WTC11 (cell line): Measurements from ENCODE around the gene ITPRIP. TPM values are rescaled to one million over a fixed set of nuclear protein-coding genes. Genes with fewer than 3 reads are reported as not detected.

Experiments
- ATAC-seq: fragments of 200-7000 bp; cut with Tn5 transposase; 2 replicates; pipeline ENCODE4 v1.10.0; 2021; ENCODE audit warnings: mild to moderate bottlenecking, moderate library complexity
- CTCF ChIA-PET: fragments of 300-600 bp; sonication (Branson Sonifier 250); formaldehyde crosslinking; loops from one replicate; lab custom pipeline; 2021; ENCODE audit warnings: antibody characterized with exemption; lab: Charles Lee
- POLR2A ChIA-PET: fragments of 350-600 bp; sonication (Branson Sonifier 250); formaldehyde crosslinking; loops from one replicate; lab custom pipeline; 2021; ENCODE audit warnings: antibody characterized with exemption; lab: Charles Lee
- DNase-seq: peaks from one replicate; pipeline ENCODE4 v3.0.0; 2021; ENCODE audit warnings: low spot score
- H3K27ac Mint-ChIP-seq: 2 replicates; pipeline ENCODE4 v1.8.0; 2021; ENCODE audit warnings: mixed read lengths
- H3K27me3 Mint-ChIP-seq: 2 replicates; pipeline ENCODE4 v1.8.0; 2021; ENCODE audit warnings: low read depth, mild to moderate bottlenecking, moderate library complexity, mixed read lengths
- H3K36me3 Mint-ChIP-seq: 2 replicates; pipeline ENCODE4 v1.8.0; 2021; ENCODE audit warnings: mixed read lengths
- H3K4me1 Mint-ChIP-seq: 2 replicates; pipeline ENCODE4 v1.8.0; 2022; ENCODE audit warnings: mixed read lengths
- H3K4me3 Mint-ChIP-seq: 2 replicates; pipeline ENCODE4 v1.8.0; 2021; ENCODE audit warnings: mild to moderate bottlenecking, moderate library complexity, mixed read lengths
- H3K9me3 Mint-ChIP-seq: 2 replicates; pipeline ENCODE4 v1.8.0; 2021; ENCODE audit warnings: mixed read lengths
- ATF2 ChIP-seq: sonication (generic); formaldehyde crosslinking; IDR thresholded peaks from 2 replicates; pipeline ENCODE4 v1.8.1; 2022; ENCODE audit warnings: low read depth, missing genetic modification reagents, borderline replicate concordance
- CBFB ChIP-seq: sonication (generic); formaldehyde crosslinking; IDR thresholded peaks from 2 replicates; pipeline ENCODE4 v1.8.1; 2022; ENCODE audit warnings: mild to moderate bottlenecking, low read depth, missing genetic modification reagents
- CREM ChIP-seq: sonication (generic); formaldehyde crosslinking; IDR thresholded peaks from 2 replicates; pipeline ENCODE4 v1.8.1; 2022; ENCODE audit warnings: mild to moderate bottlenecking, missing genetic modification reagents, moderate library complexity
- E2F1 ChIP-seq: sonication (generic); formaldehyde crosslinking; IDR thresholded peaks from 2 replicates; pipeline ENCODE4 v1.8.0; 2022; ENCODE audit warnings: mild to moderate bottlenecking, missing genetic modification reagents
- ELF4 ChIP-seq: sonication (generic); formaldehyde crosslinking; IDR thresholded peaks from 2 replicates; pipeline ENCODE4 v1.8.1; 2022; ENCODE audit warnings: low read depth, mild to moderate bottlenecking, moderate library complexity, missing genetic modification reagents
- EMX1 ChIP-seq: fragments of 250-450 bp; sonication (Bioruptor Pico); IDR thresholded peaks from 2 replicates; pipeline ENCODE4 v1.8.0; 2021; ENCODE audit warnings: mild to moderate bottlenecking
- ESRRA ChIP-seq: sonication (generic); formaldehyde crosslinking; IDR thresholded peaks from 2 replicates; pipeline ENCODE4 v1.8.1; 2022; ENCODE audit warnings: mild to moderate bottlenecking, missing genetic modification reagents, borderline replicate concordance
- ETV6 ChIP-seq: sonication (generic); formaldehyde crosslinking; IDR thresholded peaks from 2 replicates; pipeline ENCODE4 v1.8.1; 2022; ENCODE audit warnings: mild to moderate bottlenecking, missing genetic modification reagents
- FOXP4 ChIP-seq: sonication (generic); formaldehyde crosslinking; IDR thresholded peaks from 2 replicates; pipeline ENCODE4 v1.8.0; 2022; ENCODE audit warnings: mild to moderate bottlenecking, missing genetic modification reagents
- HMGA2 ChIP-seq: fragments of 250-450 bp; sonication (Bioruptor Pico); IDR thresholded peaks from 2 replicates; pipeline ENCODE4 v1.4.0; 2021; ENCODE audit warnings: mild to moderate bottlenecking, moderate library complexity
- IRF1 ChIP-seq: sonication (generic); formaldehyde crosslinking; IDR thresholded peaks from 2 replicates; pipeline ENCODE4 v1.8.0; 2023; ENCODE audit warnings: missing genetic modification reagents
- JAZF1 ChIP-seq: fragments of 250-450 bp; sonication (Bioruptor Pico); IDR thresholded peaks from 2 replicates; pipeline ENCODE4 v1.9.0; 2021; ENCODE audit warnings: moderate library complexity, mild to moderate bottlenecking, inconsistent platforms
- JUN ChIP-seq: sonication (generic); formaldehyde crosslinking; IDR thresholded peaks from 2 replicates; pipeline ENCODE4 v1.8.0; 2023; ENCODE audit warnings: mild to moderate bottlenecking, missing genetic modification reagents
- MAX ChIP-seq: sonication (generic); formaldehyde crosslinking; IDR thresholded peaks from 2 replicates; pipeline ENCODE4 v1.8.0; 2022; ENCODE audit warnings: mild to moderate bottlenecking, missing genetic modification reagents
- NFATC4 ChIP-seq: fragments of 250-450 bp; sonication (Bioruptor Pico); IDR thresholded peaks from 2 replicates; pipeline ENCODE4 v1.9.0; 2021; ENCODE audit warnings: mild to moderate bottlenecking
- NR3C1 ChIP-seq: sonication (generic); formaldehyde crosslinking; conservative IDR thresholded peaks from 2 replicates; pipeline ENCODE4 v1.8.1; 2023; ENCODE audit warnings: low read depth, mild to moderate bottlenecking, missing genetic modification reagents
- OVOL2 ChIP-seq: fragments of 250-450 bp; sonication (Bioruptor Pico); IDR thresholded peaks from 2 replicates; pipeline ENCODE4 v1.9.0; 2021; ENCODE audit warnings: mild to moderate bottlenecking, borderline replicate concordance
- RELA ChIP-seq: sonication (generic); formaldehyde crosslinking; IDR thresholded peaks from 2 replicates; pipeline ENCODE4 v1.8.1; 2022; ENCODE audit warnings: missing genetic modification reagents, mild to moderate bottlenecking, borderline replicate concordance
- SMAD3 ChIP-seq: sonication (generic); formaldehyde crosslinking; IDR thresholded peaks from 2 replicates; pipeline ENCODE4 v1.8.0; 2022; ENCODE audit warnings: missing genetic modification reagents, mild to moderate bottlenecking, borderline replicate concordance
- SMAD4 ChIP-seq: sonication (generic); formaldehyde crosslinking; IDR thresholded peaks from 2 replicates; pipeline ENCODE4 v1.8.0; 2022; ENCODE audit warnings: mild to moderate bottlenecking, missing genetic modification reagents
- TEAD1 ChIP-seq: sonication (generic); formaldehyde crosslinking; IDR thresholded peaks from 2 replicates; pipeline ENCODE4 v1.8.0; 2022; ENCODE audit warnings: mild to moderate bottlenecking, missing genetic modification reagents
- TEAD4 ChIP-seq: sonication (generic); formaldehyde crosslinking; IDR thresholded peaks from 2 replicates; pipeline ENCODE4 v1.8.0; 2022; ENCODE audit warnings: mild to moderate bottlenecking, missing genetic modification reagents
- ZNF138 ChIP-seq: sonication (generic); formaldehyde crosslinking; conservative IDR thresholded peaks from 2 replicates; pipeline ENCODE4 v1.8.1; 2022; ENCODE audit warnings: mild to moderate bottlenecking, moderate library complexity, missing genetic modification reagents
- ZNF232 ChIP-seq: sonication (generic); formaldehyde crosslinking; IDR thresholded peaks from 2 replicates; pipeline ENCODE4 v1.8.0; 2022; ENCODE audit warnings: mild to moderate bottlenecking, missing genetic modification reagents
- total RNA-seq: library from RNA; stranded (reverse); gene quantifications from 3 replicates; pipeline ENCODE4 v1.2.3, GENCODE V29; 2021

ITPRIP gene
- total RNA-seq, 1 experiment from 2014 or later = 16.8 TPM

- peaks cover 5% of the 10 kb centered on the region; the same call in 1 of the 2 replicates for H3K36me3 Mint-ChIP-seq
- ChIA-PET CTCF (interaction anchor here (0.8 to 5.2 kb wide), 8 partner anchors 10 to 47 kb away, joined by 3 to 33 read pairs (median 6); partner anchors contain the start of gene CFAP58), POLR2A (interaction anchor here (1.1 kb wide), 1 partner anchor 9 kb away, joined by 3 read pairs; no protein-coding TSS in a partner anchor)
- H3K27ac Mint-ChIP-seq = 0 out of 2 replicates have a peak overlapping the region, but pooled peaks have one; percentile 55
- peaks cover 93% of the 10 kb centered on the region for H3K4me1 Mint-ChIP-seq
- no peaks in the 10 kb centered on the region for H3K27me3 Mint-ChIP-seq
- no peaks in the 10 kb centered on the region for H3K9me3 Mint-ChIP-seq
- ATAC-seq (no peak), DNase-seq (no peak)
- H3K4me3 Mint-ChIP-seq = no peak overlapping the region
- TF ChIP-seq SMAD4 (no peak), NFATC4 (CRISPR knock-in tag) (no peak), NR3C1 (CRISPR knock-in tag) (no peak), HMGA2 (CRISPR knock-in tag) (no peak), FOXP4 (CRISPR knock-in tag) (no peak), IRF1 (CRISPR knock-in tag) (no peak), TEAD1 (CRISPR knock-in tag) (no peak), ZNF232 (no peak), ELF4 (no peak), ESRRA (CRISPR knock-in tag) (no peak), EMX1 (CRISPR knock-in tag) (no peak)
These were observed 17.0 kb downstream of the ITPRIP start for GRCh38 chr10:104321226-104321625.

- DNase-seq (no peak), ATAC-seq (peak; percentile 9)
- H3K36me3 Mint-ChIP-seq = peaks cover 7% of the 10 kb centered on the region; the same call in 1 of the 2 replicates
- H3K27ac Mint-ChIP-seq = no peak overlapping the region
- no peaks in the 10 kb centered on the region for H3K9me3 Mint-ChIP-seq
- POLR2A ChIA-PET = no interaction called here
- CTCF ChIA-PET = interaction anchor here (5.2 kb wide), 1 partner anchor 12 kb away, joined by 33 read pairs; no protein-coding TSS in a partner anchor
- H3K4me1 Mint-ChIP-seq = peaks cover 75% of the 10 kb centered on the region
- H3K27me3 Mint-ChIP-seq = no peaks in the 10 kb centered on the region
- TF ChIP-seq ZNF138 (no peak), MAX (CRISPR knock-in tag) (no peak), HMGA2 (CRISPR knock-in tag) (no peak), OVOL2 (CRISPR knock-in tag) (no peak), JAZF1 (CRISPR knock-in tag) (no peak), CREM (CRISPR knock-in tag) (no peak), SMAD3 (CRISPR knock-in tag) (no peak), SMAD4 (no peak), RELA (no peak), CBFB (CRISPR knock-in tag) (no peak), NFATC4 (CRISPR knock-in tag) (no peak), E2F1 (CRISPR knock-in tag) (no peak), TEAD4 (no peak), ATF2 (CRISPR knock-in tag) (no peak), ETV6 (CRISPR knock-in tag) (no peak), JUN (CRISPR knock-in tag) (no peak)
- no peak overlapping the region for H3K4me3 Mint-ChIP-seq
These were observed 19.2 kb downstream of the ITPRIP start for GRCh38 chr10:104318810-104319741.
